ENCODE data around the gene TNFRSF25. TPM values are rescaled to one million over a fixed set of nuclear protein-coding genes. Genes with fewer than 3 reads are reported as not detected.
A peak's percentile ranks its signal among the peaks of the same experiment; 100 is the strongest.

TNFRSF25 gene
- total RNA-seq, 1 donor from 2014 or later = 29.4 TPM

GRCh38 chr1:6489383-6489765 is 23.4 kb upstream of the TNFRSF25 start:
- Mint-ChIP-seq H3K9me3 (no peaks in the 10 kb centered on the region), H3K4me1 (ENCODE audit: unreplicated experiment) (peaks cover 29% of the 10 kb centered on the region), H3K27ac (no peak overlapping the region), H3K4me3 (peak overlapping the region; percentile 89), H3K36me3 (no peaks in the 10 kb centered on the region), H3K27me3 (peaks cover 4% of the 10 kb centered on the region)
- no peak for TF ChIP-seq CTCF (conservative IDR thresholded peaks at IDR 0.05)
- DNase-seq (ENCODE audit: extremely low spot score, unreplicated experiment) = no peak

- no peaks in the 10 kb centered on the region for H3K9me3 Mint-ChIP-seq
- no peak overlapping the region for H3K4me3 Mint-ChIP-seq
- no peak overlapping the region for H3K27ac Mint-ChIP-seq
- H3K27me3 Mint-ChIP-seq = peaks cover 4% of the 10 kb centered on the region
- H3K4me1 Mint-ChIP-seq (ENCODE audit: unreplicated experiment) = peaks cover 29% of the 10 kb centered on the region
- no peak for DNase-seq (ENCODE audit: extremely low spot score, unreplicated experiment)
- H3K36me3 Mint-ChIP-seq = no peaks in the 10 kb centered on the region
- TF ChIP-seq CTCF (conservative IDR thresholded peaks at IDR 0.05) = no peak
These were observed 22.8 kb upstream of the TNFRSF25 start for GRCh38 chr1:6488602-6489382.

DNA sequence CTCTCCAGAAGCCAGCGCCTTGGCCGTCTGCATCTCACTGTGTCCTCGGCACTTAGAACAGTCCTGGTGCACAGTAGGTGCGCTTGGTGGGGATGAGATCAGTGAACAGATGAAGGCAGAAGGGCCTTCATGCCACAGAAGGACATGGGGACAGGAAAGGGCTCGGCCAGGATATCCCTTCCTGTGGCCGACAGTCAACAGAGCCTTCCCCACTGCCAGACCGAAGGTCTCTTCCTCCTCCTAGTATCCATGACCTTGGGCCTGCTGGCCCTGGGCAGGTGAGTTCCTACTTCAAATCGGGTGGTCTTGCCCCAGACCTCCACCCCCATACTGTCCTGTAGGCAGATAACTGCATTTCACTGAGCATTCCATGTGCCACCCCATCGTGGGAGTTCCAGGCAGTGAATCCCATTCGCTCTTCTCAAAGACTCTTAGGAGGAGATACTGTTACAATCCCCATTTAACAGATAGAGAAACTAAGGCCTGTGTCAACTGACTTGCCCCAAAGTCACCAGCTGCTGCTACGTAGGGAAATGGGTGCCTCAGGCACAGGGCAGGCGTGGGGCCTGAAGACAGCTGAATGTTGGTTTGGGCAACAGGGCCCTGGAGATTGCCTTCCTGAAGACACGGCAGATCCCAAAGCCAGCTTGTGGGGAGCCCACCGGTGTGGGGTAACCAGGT is 22.0 kb upstream of the TNFRSF25 start:
- H3K4me3 Mint-ChIP-seq = peak overlapping the region; percentile 62
- H3K9me3 Mint-ChIP-seq = no peaks in the 10 kb centered on the region
- no peak for TF ChIP-seq CTCF (conservative IDR thresholded peaks at IDR 0.05)
- no peaks in the 10 kb centered on the region for H3K36me3 Mint-ChIP-seq
- H3K4me1 Mint-ChIP-seq (ENCODE audit: unreplicated experiment) = peaks cover 29% of the 10 kb centered on the region
- H3K27me3 Mint-ChIP-seq = peaks cover 4% of the 10 kb centered on the region
- DNase-seq (ENCODE audit: extremely low spot score, unreplicated experiment) = no peak
- H3K27ac Mint-ChIP-seq = no peak overlapping the region

DNA sequence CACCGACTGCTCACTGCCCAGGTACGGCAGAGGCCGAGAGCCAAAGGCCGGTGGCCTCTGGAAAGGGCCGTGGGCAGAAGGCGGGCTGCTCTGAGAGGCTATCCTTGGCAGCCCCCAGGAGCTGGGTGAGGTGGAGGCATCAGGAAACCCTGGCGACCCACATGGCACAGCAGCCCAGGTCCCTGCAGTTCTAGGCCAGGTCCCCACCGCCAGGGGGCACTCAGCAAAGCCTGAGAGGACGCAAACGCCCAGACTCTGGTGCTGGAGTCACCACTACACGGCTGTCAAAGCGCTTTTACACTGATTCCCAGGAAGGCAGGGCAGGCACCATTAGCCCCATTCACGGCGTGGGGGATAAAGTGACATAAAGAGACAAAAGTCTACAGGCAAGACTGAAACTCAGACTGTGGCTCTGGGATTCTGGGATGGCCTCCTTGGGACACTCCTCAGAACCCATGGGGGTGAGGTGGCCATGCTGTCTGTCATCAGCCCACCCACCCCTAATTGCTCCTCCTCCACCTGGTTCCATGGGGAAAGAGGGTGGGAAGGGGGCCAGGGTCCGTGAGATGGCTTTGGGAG is 20.5 kb upstream of the TNFRSF25 start:
- Mint-ChIP-seq H3K27me3 (peaks cover 4% of the 10 kb centered on the region), H3K9me3 (no peaks in the 10 kb centered on the region), H3K4me3 (peak overlapping the region; percentile 81), H3K36me3 (peaks cover 5% of the 10 kb centered on the region), H3K4me1 (ENCODE audit: unreplicated experiment) (peaks cover 26% of the 10 kb centered on the region), H3K27ac (peak overlapping the region; percentile 66)
- TF ChIP-seq CTCF (conservative IDR thresholded peaks at IDR 0.05) = peak; percentile 98
- peak; percentile 92 for DNase-seq (ENCODE audit: extremely low spot score, unreplicated experiment)

- no peak for DNase-seq (ENCODE audit: extremely low spot score, unreplicated experiment)
- TF ChIP-seq CTCF (conservative IDR thresholded peaks at IDR 0.05) = no peak
- peaks cover 4% of the 10 kb centered on the region for H3K27me3 Mint-ChIP-seq
- H3K36me3 Mint-ChIP-seq = peaks cover 5% of the 10 kb centered on the region
- no peaks in the 10 kb centered on the region for H3K9me3 Mint-ChIP-seq
- peak overlapping the region; percentile 81 for H3K4me3 Mint-ChIP-seq
- peaks cover 22% of the 10 kb centered on the region for H3K4me1 Mint-ChIP-seq (ENCODE audit: unreplicated experiment)
- H3K27ac Mint-ChIP-seq = no peak overlapping the region
These were observed 19.5 kb upstream of the TNFRSF25 start for GRCh38 chr1:6485168-6486101.
